CD4-positive, alpha-beta T cell (primary cell): ENCODE results near the gene ACAP2. TPM values are rescaled to one million over a fixed set of nuclear protein-coding genes. Genes with fewer than 3 reads are reported as not detected.

ENCODE experiments used
- ATAC-seq: fragments of 200-7000 bp; cut with Tn5 transposase; one replicate; pipeline ENCODE4 v1.10.0; 2022; ENCODE audit warnings: mild to moderate bottlenecking; ENCODE audit not compliant: poor library complexity
- CTCF ChIA-PET: fragments of 350-600 bp; sonication (Branson Sonifier 250); formaldehyde crosslinking; loops from one replicate; lab custom pipeline; 2021; ENCODE audit warnings: antibody characterized with exemption, inconsistent platforms; lab: Charles Lee
- POLR2A ChIA-PET: fragments of 350-600 bp; sonication (Branson Sonifier 250); formaldehyde crosslinking; loops from one replicate; lab custom pipeline; 2021; ENCODE audit warnings: antibody characterized with exemption, inconsistent platforms; lab: Charles Lee
- DNase-seq, 14 experiments: peaks; one replicate each; pipeline ENCODE4 v3.0.0-alpha.2; 2013 to 2020; ENCODE audit warnings: mixed read lengths in 2 of 14
- H3K27ac ChIP-seq, 2 donors: one replicate each; pipeline versions ENCODE4 v1.5.1 to v1.7.0; 2013; ENCODE audit warnings: low read length in 2 of 2, low read depth in 1 of 2, mild to moderate bottlenecking in 1 of 2
- H3K27me3 ChIP-seq, 2 experiments: 1 replicate in 1 of 2; 2 replicates in 1 of 2; pipeline versions ENCODE4 v1.6.1 to v1.7.0; 2013; ENCODE audit warnings: low read length in 2 of 2, control low read depth in 1 of 2, mild to moderate bottlenecking in 1 of 2, moderate library complexity in 1 of 2; ENCODE audit not compliant: insufficient read depth in 2 of 2, control insufficient read depth in 1 of 2
- H3K36me3 ChIP-seq: one replicate; pipeline ENCODE4 v1.6.1; 2013; ENCODE audit warnings: low read length, control low read depth; ENCODE audit not compliant: insufficient read depth
- H3K4me1 ChIP-seq: one replicate; pipeline ENCODE4 v1.6.1; 2013; ENCODE audit warnings: low read length, control low read depth; ENCODE audit not compliant: insufficient read depth
- H3K4me3 ChIP-seq: one replicate; pipeline ENCODE4 v1.5.1; 2013; ENCODE audit warnings: mild to moderate bottlenecking, low read length, moderate library complexity
- H3K9me3 ChIP-seq, 2 experiments: 1 replicate in 1 of 2; 2 replicates in 1 of 2; pipeline versions ENCODE4 v1.6.1 to v1.7.0; 2013; ENCODE audit warnings: low read length in 2 of 2, mild to moderate bottlenecking in 2 of 2, control low read depth in 1 of 2, moderate library complexity in 1 of 2; ENCODE audit not compliant: control insufficient read depth in 1 of 2, insufficient read depth in 1 of 2
- H3K27ac Mint-ChIP-seq: one replicate; pipeline ENCODE4 v1.8.0; 2020; ENCODE audit warnings: mixed read lengths
- H3K27me3 Mint-ChIP-seq: one replicate; pipeline ENCODE4 v1.8.0; 2021; ENCODE audit warnings: mixed read lengths
- H3K36me3 Mint-ChIP-seq: one replicate; pipeline ENCODE4 v1.8.0; 2021; ENCODE audit warnings: low read depth, mixed read lengths
- H3K4me1 Mint-ChIP-seq: one replicate; pipeline ENCODE4 v1.8.0; 2021; ENCODE audit warnings: low read depth, mixed read lengths
- H3K4me3 Mint-ChIP-seq: one replicate; pipeline ENCODE4 v1.8.0; 2020; ENCODE audit warnings: mild to moderate bottlenecking, mixed read lengths
- H3K9me3 Mint-ChIP-seq: one replicate; pipeline ENCODE4 v1.8.0; 2020; ENCODE audit warnings: mixed read lengths
- intact Hi-C, 2 experiments: fragments of 100-400 bp; cut with DNase I in 1 of 2; cut with micrococcal nuclease in 1 of 2; formaldehyde crosslinking; loops; one replicate each; pipeline versions ENCODE4 v1.15.1 to v1.9.0; 2023 to 2025; cut with DNase I, micrococcal nuclease
- total RNA-seq, 174 experiments: library from RNA in 2 of 174; stranded (reverse) in 2 of 174; gene quantifications; one replicate each; pipeline ENCODE4 v1.2.3 and lab custom pipeline; 2021 to 2026
- TF ChIP-seq, protein P1 (sequence below): fragments of 200-600 bp; IDR thresholded peaks from one replicate; pipeline ENCODE4 v1.8.0; 2022; ENCODE audit warnings: antibody characterized with exemption, mild to moderate bottlenecking

ACAP2 gene
- total RNA-seq, 2 experiments from 2014 or later: 50.7 to 51.4 TPM

DNA sequence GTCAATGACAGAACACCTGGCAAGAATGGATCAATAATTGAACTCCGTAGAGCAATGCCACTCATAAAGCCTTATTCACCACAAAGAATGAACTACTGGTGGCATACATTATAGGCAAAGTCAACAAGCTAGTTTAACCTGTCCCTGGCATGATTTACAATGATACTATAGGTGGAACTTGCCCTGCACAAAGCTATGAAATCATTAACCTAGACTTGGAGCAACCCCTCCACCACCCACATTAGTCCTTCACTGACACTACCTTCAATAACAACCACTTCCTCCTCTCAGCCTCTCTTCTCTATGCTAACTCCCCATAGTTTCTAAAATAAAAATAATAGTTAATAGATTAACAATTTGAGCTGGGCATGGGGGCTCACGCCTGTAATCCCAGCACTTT, 54.4 kb downstream of the ACAP2 start:
- TF ChIP-seq, protein P1, sequence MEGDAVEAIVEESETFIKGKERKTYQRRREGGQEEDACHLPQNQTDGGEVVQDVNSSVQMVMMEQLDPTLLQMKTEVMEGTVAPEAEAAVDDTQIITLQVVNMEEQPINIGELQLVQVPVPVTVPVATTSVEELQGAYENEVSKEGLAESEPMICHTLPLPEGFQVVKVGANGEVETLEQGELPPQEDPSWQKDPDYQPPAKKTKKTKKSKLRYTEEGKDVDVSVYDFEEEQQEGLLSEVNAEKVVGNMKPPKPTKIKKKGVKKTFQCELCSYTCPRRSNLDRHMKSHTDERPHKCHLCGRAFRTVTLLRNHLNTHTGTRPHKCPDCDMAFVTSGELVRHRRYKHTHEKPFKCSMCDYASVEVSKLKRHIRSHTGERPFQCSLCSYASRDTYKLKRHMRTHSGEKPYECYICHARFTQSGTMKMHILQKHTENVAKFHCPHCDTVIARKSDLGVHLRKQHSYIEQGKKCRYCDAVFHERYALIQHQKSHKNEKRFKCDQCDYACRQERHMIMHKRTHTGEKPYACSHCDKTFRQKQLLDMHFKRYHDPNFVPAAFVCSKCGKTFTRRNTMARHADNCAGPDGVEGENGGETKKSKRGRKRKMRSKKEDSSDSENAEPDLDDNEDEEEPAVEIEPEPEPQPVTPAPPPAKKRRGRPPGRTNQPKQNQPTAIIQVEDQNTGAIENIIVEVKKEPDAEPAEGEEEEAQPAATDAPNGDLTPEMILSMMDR: no peak
- intact Hi-C loops: no loop called here
- no peaks in the 10 kb centered on the region for H3K9me3 ChIP-seq
- H3K4me3 Mint-ChIP-seq: no peak overlapping the region
- DNase-seq (no peak), ATAC-seq (no peak)
- peaks cover 30% of the 10 kb centered on the region for H3K4me1 Mint-ChIP-seq
- peaks cover 20% of the 10 kb centered on the region for H3K36me3 ChIP-seq
- H3K9me3 Mint-ChIP-seq: no peaks in the 10 kb centered on the region
- POLR2A ChIA-PET: interaction anchor here (2.3 kb wide), 1 partner anchor 54 kb away, joined by 10 read pairs; the partner anchor contains the start of gene ACAP2
- H3K4me1 ChIP-seq: no peaks in the 10 kb centered on the region
- H3K27ac Mint-ChIP-seq: no peak overlapping the region
- H3K27ac ChIP-seq: no peak overlapping the region
- H3K27me3 ChIP-seq: no peaks in the 10 kb centered on the region
- CTCF ChIA-PET: no interaction called here
- peaks cover 33% of the 10 kb centered on the region for H3K36me3 Mint-ChIP-seq
- H3K4me3 ChIP-seq: no peak overlapping the region
- no peaks in the 10 kb centered on the region for H3K27me3 Mint-ChIP-seq

DNA sequence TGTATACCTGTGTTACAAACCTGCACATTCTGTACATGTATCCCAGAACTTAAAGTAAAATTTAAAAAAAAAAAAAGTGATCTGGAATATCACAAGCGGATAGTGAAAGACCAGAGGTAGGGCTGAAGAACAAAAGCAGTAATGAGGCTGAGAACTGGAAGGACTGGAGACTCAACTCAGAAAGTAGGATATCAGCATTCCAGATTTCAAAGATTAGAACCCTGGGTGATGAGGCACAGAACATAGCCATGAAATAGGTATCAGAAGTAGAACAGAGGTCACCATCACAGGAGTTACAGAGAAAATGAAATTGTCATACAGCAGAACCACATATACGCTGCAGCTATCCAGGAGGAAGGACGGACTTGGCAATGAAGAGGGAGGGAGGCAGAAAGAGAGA, 56.1 kb downstream of the ACAP2 start:
- intact Hi-C loops: no loop called here

DNA sequence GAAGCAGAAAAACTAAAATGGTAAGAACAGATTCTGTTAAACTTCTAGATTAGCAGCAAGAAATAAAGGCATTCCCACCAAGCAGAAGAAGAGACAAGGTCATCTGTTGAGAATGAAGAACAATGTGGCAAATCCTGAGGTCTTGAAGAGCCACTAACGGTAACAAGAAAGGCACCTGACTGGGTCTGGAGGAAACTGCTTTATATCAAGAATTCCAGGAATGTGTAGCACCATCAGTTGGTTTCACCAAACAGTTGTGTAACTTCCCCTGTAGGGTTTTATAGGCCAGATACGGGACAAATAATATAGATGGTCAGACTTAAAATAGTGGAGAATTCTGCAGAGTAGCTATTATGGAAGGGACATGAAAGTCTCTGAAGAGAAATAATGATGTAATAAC, 57.3 kb downstream of the ACAP2 start:
- POLR2A ChIA-PET: no interaction called here
- Histone ChIP-seq H3K36me3 (peaks cover 25% of the 10 kb centered on the region), H3K27ac (no peak overlapping the region), H3K4me1 (no peaks in the 10 kb centered on the region), H3K4me3 (no peak overlapping the region), H3K9me3 (no peaks in the 10 kb centered on the region), H3K27me3 (no peaks in the 10 kb centered on the region)
- Mint-ChIP-seq H3K9me3 (no peaks in the 10 kb centered on the region), H3K4me3 (no peak overlapping the region), H3K36me3 (peaks cover 51% of the 10 kb centered on the region), H3K4me1 (peaks cover 51% of the 10 kb centered on the region), H3K27ac (peak overlapping the region; percentile 13), H3K27me3 (no peaks in the 10 kb centered on the region)
- ATAC-seq (no peak), DNase-seq (no peak)
- TF ChIP-seq, protein P1: no peak
- CTCF ChIA-PET: no interaction called here
- intact Hi-C loops: no loop called here

More for the DNA sequence above, 56.1 kb downstream of the ACAP2 start:
- H3K9me3 Mint-ChIP-seq: no peaks in the 10 kb centered on the region
- Histone ChIP-seq H3K27me3 (no peaks in the 10 kb centered on the region), H3K36me3 (peaks cover 18% of the 10 kb centered on the region), H3K4me3 (no peak overlapping the region), H3K9me3 (no peaks in the 10 kb centered on the region), H3K27ac (no peak overlapping the region), H3K4me1 (no peaks in the 10 kb centered on the region)
- no peak for DNase-seq
- H3K27me3 Mint-ChIP-seq: no peaks in the 10 kb centered on the region
- peaks cover 42% of the 10 kb centered on the region for H3K36me3 Mint-ChIP-seq
- H3K27ac Mint-ChIP-seq: no peak overlapping the region
- TF ChIP-seq, protein P1: no peak
- H3K4me3 Mint-ChIP-seq: no peak overlapping the region
- ATAC-seq: no peak
- ChIA-PET POLR2A (no interaction called here), CTCF (no interaction called here)
- peaks cover 46% of the 10 kb centered on the region for H3K4me1 Mint-ChIP-seq
